H9 (cell line): ENCODE data around the gene ZNF385B. TPM values are rescaled to one million over a fixed set of nuclear protein-coding genes. Genes with fewer than 3 reads are reported as not detected.

Source experiments
- DNase-seq: peaks from one replicate; pipeline ENCODE4 v3.0.0-alpha.2; 2017
- H2AFZ ChIP-seq: one replicate; pipeline ENCODE4 v1.6.1; 2013; ENCODE audit warnings: mild to moderate bottlenecking, low read length, control low read depth, moderate library complexity
- H2AK5ac ChIP-seq: 2 replicates; pipeline ENCODE4 v1.6.1; 2013; ENCODE audit warnings: low read length, control low read depth, mixed read lengths; ENCODE audit not compliant: insufficient read length
- H2BK120ac ChIP-seq: one replicate; pipeline ENCODE4 v1.6.1; 2013; ENCODE audit warnings: low read depth, mild to moderate bottlenecking, low read length, control low read depth, inconsistent platforms; ENCODE audit not compliant: poor library complexity, severe bottlenecking
- H2BK12ac ChIP-seq: 2 replicates; pipeline ENCODE4 v1.6.1; 2013; ENCODE audit warnings: low read length, control low read depth, mixed read lengths, low read depth; ENCODE audit not compliant: insufficient read length
- H2BK15ac ChIP-seq: 2 replicates; pipeline ENCODE4 v1.6.1; 2013; ENCODE audit warnings: low read depth, low read length, control low read depth
- H2BK20ac ChIP-seq: one replicate; pipeline ENCODE4 v1.6.1; 2013; ENCODE audit warnings: low read depth, mild to moderate bottlenecking, low read length, control low read depth, inconsistent platforms; ENCODE audit not compliant: poor library complexity, severe bottlenecking
- H2BK5ac ChIP-seq: 2 replicates; pipeline ENCODE4 v1.6.1; 2013; ENCODE audit warnings: low read length, control low read depth, mixed read lengths; ENCODE audit not compliant: insufficient read length
- H3K14ac ChIP-seq: 2 replicates; pipeline ENCODE4 v1.6.1; 2013; ENCODE audit warnings: low read length, control low read depth; ENCODE audit not compliant: insufficient read depth
- H3K18ac ChIP-seq: 2 replicates; pipeline ENCODE4 v1.6.1; 2013; ENCODE audit warnings: low read depth, mild to moderate bottlenecking, mixed read lengths, low read length, control low read depth; ENCODE audit not compliant: insufficient read length
- H3K23ac ChIP-seq: 2 replicates; pipeline ENCODE4 v1.6.1; 2013; ENCODE audit warnings: low read length, control low read depth, mixed read lengths, low read depth; ENCODE audit not compliant: insufficient read length
- H3K23me2 ChIP-seq: 2 replicates; pipeline ENCODE4 v1.6.1; 2013; ENCODE audit warnings: low read depth, mild to moderate bottlenecking, mixed read lengths, low read length, control low read depth; ENCODE audit not compliant: insufficient read length, poor library complexity, severe bottlenecking
- H3K27ac ChIP-seq: 2 replicates; pipeline ENCODE4 v1.5.1; 2013; ENCODE audit warnings: low read length, control low read depth, mixed read lengths, low read depth; ENCODE audit not compliant: insufficient read length
- H3K27me3 ChIP-seq: 2 replicates; pipeline ENCODE4 v1.6.1; 2013; ENCODE audit warnings: low read length, control low read depth, inconsistent platforms; ENCODE audit not compliant: insufficient read depth
- H3K4ac ChIP-seq: 2 replicates; pipeline ENCODE4 v1.6.1; 2013; ENCODE audit warnings: low read depth, mild to moderate bottlenecking, control low read depth, inconsistent platforms, low read length, moderate library complexity
- H3K4me1 ChIP-seq: 2 replicates; pipeline ENCODE4 v1.6.1; 2013; ENCODE audit warnings: low read length, control low read depth, inconsistent platforms; ENCODE audit not compliant: insufficient read depth
- H3K4me2 ChIP-seq: 2 replicates; pipeline ENCODE4 v1.6.1; 2013; ENCODE audit warnings: low read length, control low read depth, mixed read lengths; ENCODE audit not compliant: insufficient read length, insufficient read depth
- H3K56ac ChIP-seq: 2 replicates; pipeline ENCODE4 v1.6.1; 2013; ENCODE audit warnings: low read depth, mild to moderate bottlenecking, mixed read lengths, low read length, control low read depth; ENCODE audit not compliant: insufficient read length
- H3K79me1 ChIP-seq: 2 replicates; pipeline ENCODE4 v1.6.1; 2013; ENCODE audit warnings: low read depth, mild to moderate bottlenecking, moderate library complexity, low read length, control low read depth, inconsistent platforms; ENCODE audit not compliant: insufficient read depth, poor library complexity, severe bottlenecking
- H3K79me2 ChIP-seq: 2 replicates; pipeline ENCODE4 v1.6.1; 2013; ENCODE audit warnings: low read length, control low read depth, inconsistent platforms; ENCODE audit not compliant: insufficient read depth
- H3K9ac ChIP-seq: 2 replicates; pipeline ENCODE4 v1.6.1; 2013; ENCODE audit warnings: low read length, control low read depth, mixed read lengths; ENCODE audit not compliant: insufficient read length; ENCODE audit errors: extremely low read depth
- H3K9me3 ChIP-seq: one replicate; pipeline ENCODE4 v1.6.1; 2013; ENCODE audit warnings: low read depth, low read length, inconsistent platforms; ENCODE audit not compliant: control insufficient read depth
- H3T11ph ChIP-seq: one replicate; pipeline ENCODE4 v1.6.1; 2013; ENCODE audit warnings: mild to moderate bottlenecking, low read length, control low read depth, inconsistent platforms
- H4K20me1 ChIP-seq: one replicate; pipeline ENCODE4 v1.6.1; 2013; ENCODE audit not compliant: control insufficient read depth, insufficient read length, insufficient read depth
- H4K5ac ChIP-seq: 2 replicates; pipeline ENCODE4 v1.6.1; 2013; ENCODE audit warnings: low read depth, mild to moderate bottlenecking, mixed read lengths, low read length, control low read depth; ENCODE audit not compliant: insufficient read length
- H4K8ac ChIP-seq: replicated peaks from 2 replicates; pipeline ENCODE4 v1.6.1; 2013; ENCODE audit warnings: low read length, control low read depth, mixed read lengths, low read depth; ENCODE audit not compliant: insufficient read length
- H4K91ac ChIP-seq: 2 replicates; pipeline ENCODE4 v1.6.1; 2013; ENCODE audit warnings: low read depth, mild to moderate bottlenecking, moderate library complexity, mixed read lengths, low read length, control low read depth; ENCODE audit not compliant: insufficient read length
- H3K27ac Mint-ChIP-seq, 3 experiments: 2 replicates in 2 of 3; 3 replicates in 1 of 3; pipeline ENCODE4 v1.8.0; 2020 to 2021; ENCODE audit warnings: mixed read lengths in 3 of 3, mild to moderate bottlenecking in 1 of 3, moderate library complexity in 1 of 3
- H3K27me3 Mint-ChIP-seq: 2 replicates; pipeline ENCODE4 v1.8.0; 2021; ENCODE audit warnings: low read depth, mild to moderate bottlenecking, moderate library complexity, mixed read lengths
- H3K36me3 Mint-ChIP-seq, 3 experiments: 2 replicates in 2 of 3; 3 replicates in 1 of 3; pipeline ENCODE4 v1.8.0; 2020 to 2021; ENCODE audit warnings: low read depth in 3 of 3, mixed read lengths in 3 of 3; ENCODE audit not compliant: insufficient read depth in 1 of 3
- H3K4me1 Mint-ChIP-seq, 2 experiments: 2 replicates each; pipeline ENCODE4 v1.8.0; 2020; ENCODE audit warnings: mixed read lengths in 2 of 2
- H3K4me3 Mint-ChIP-seq, 2 experiments: 2 replicates in 1 of 2; 3 replicates in 1 of 2; pipeline ENCODE4 v1.8.0; 2020 to 2021; ENCODE audit warnings: mild to moderate bottlenecking in 2 of 2, mixed read lengths in 2 of 2, moderate library complexity in 1 of 2
- H3K9me3 Mint-ChIP-seq, 2 experiments: 2 replicates in 1 of 2; 3 replicates in 1 of 2; pipeline ENCODE4 v1.8.0; 2020; ENCODE audit warnings: mild to moderate bottlenecking in 2 of 2, mixed read lengths in 2 of 2, moderate library complexity in 1 of 2
- CTCF ChIP-seq: fragments of 200-600 bp; sonication (generic); conservative IDR thresholded peaks from 3 replicates; pipeline ENCODE4 v1.8.0; 2021; ENCODE audit warnings: antibody characterized with exemption, mild to moderate bottlenecking
- WGBS: extraction: QIAGEN DNeasy Blood & Tissue Kit; methylation state at CpG from one replicate; pipeline ENCODE4 v1.1.7; 2013; ENCODE audit warnings: missing lambda C conversion rate, low lambda C conversion rate, mixed read lengths; ENCODE audit not compliant: insufficient read length; ENCODE audit errors: extremely low coverage; 5-methylcytosine and 5-hydroxymethylcytosine counted together
- total RNA-seq: library from RNA; stranded (reverse); gene quantifications from 2 replicates; pipeline ENCODE4 v1.2.1, GENCODE V29; 2021

ZNF385B gene
- total RNA-seq, 1 experiment from 2014 or later = 2.1 TPM

- Histone ChIP-seq H3K27ac (no peak overlapping the region), H3K9me3 (no peaks in the 10 kb centered on the region), H4K5ac (no peak overlapping the region), H3K14ac (no peak overlapping the region), H3K18ac (no peak overlapping the region), H2BK15ac (no peak overlapping the region), H4K91ac (no peak overlapping the region), H2BK12ac (no peak overlapping the region), H2AK5ac (no peak overlapping the region), H4K20me1 (no peaks in the 10 kb centered on the region), H2AFZ (no peak overlapping the region), H3K23me2 (no peaks in the 10 kb centered on the region), H3K27me3 (no peaks in the 10 kb centered on the region), H3K4me1 (peaks cover 7% of the 10 kb centered on the region; the same call in 1 of the 2 replicates), H2BK120ac (no peak overlapping the region), H3K4me2 (peak overlapping the region; percentile 7), H2BK5ac (no peak overlapping the region), H3K79me2 (no peaks in the 10 kb centered on the region), H3K4ac (no peak overlapping the region), H4K8ac (no peak overlapping the region), H3K56ac (no peak overlapping the region), H3K23ac (no peak overlapping the region), H3T11ph (no peak overlapping the region), H2BK20ac (no peak overlapping the region), H3K79me1 (no peaks in the 10 kb centered on the region), H3K9ac (no peak overlapping the region)
- TF ChIP-seq CTCF = no peak
- H3K4me3 Mint-ChIP-seq = no peak overlapping the region
- H3K27ac Mint-ChIP-seq = no peak overlapping the region
- H3K4me1 Mint-ChIP-seq = peaks cover 14 to 15% of the 10 kb centered on the region in 2 experiments
- no peaks in the 10 kb centered on the region for H3K27me3 Mint-ChIP-seq
- H3K36me3 Mint-ChIP-seq = no peaks in the 10 kb centered on the region
- no peaks in the 10 kb centered on the region for H3K9me3 Mint-ChIP-seq
- no peak for DNase-seq
- WGBS = no CpG with 5 or more reads among the region's 6 CpGs
These were observed 48.7 kb upstream of the ZNF385B start for GRCh38 chr2:179909845-179910734.
